IMR-90 (cell line): ENCODE measurements around the gene NPY2R. TPM values are rescaled to one million over a fixed set of nuclear protein-coding genes. Genes with fewer than 3 reads are reported as not detected.

ENCODE experiments used
- ATAC-seq: fragments of 200-7000 bp; cut with Tn5 transposase; 2 replicates; pipeline ENCODE4 v1.9.1; 2020; ENCODE audit warnings: low read depth, mild to moderate bottlenecking, moderate library complexity
- BruUV-seq: library from RNA; stranded (reverse); fragments of 400-500 nt; replicated peaks from 2 replicates; lab custom pipeline; 2021; lab: Mats Ljungman, UMichigan
- CTCF ChIA-PET: fragments of 300-600 bp; formaldehyde crosslinking; extraction: SDS; loops from one replicate; lab custom pipeline; 2021; ENCODE audit warnings: antibody characterized with exemption; lab: Yijun Ruan, JAX
- POLR2A ChIA-PET: fragments of 300-600 bp; sonication (Branson Sonifier 250); formaldehyde crosslinking; loops from one replicate; lab custom pipeline; 2022; ENCODE audit warnings: antibody characterized with exemption; ENCODE audit not compliant: unreplicated experiment; lab: Charles Lee
- DNase-seq: peaks from one replicate; pipeline ENCODE4 v3.0.0; 2013
- H2AFZ ChIP-seq: replicated peaks from 2 replicates; pipeline ENCODE3; 2013; ENCODE audit warnings: low read length, mild to moderate bottlenecking; ENCODE audit not compliant: poor library complexity
- H2AK5ac ChIP-seq: 2 replicates; pipeline ENCODE4 v1.6.1; 2013; ENCODE audit warnings: low read depth, low read length, inconsistent platforms
- H2AK9ac ChIP-seq: replicated peaks from 2 replicates; pipeline ENCODE3; 2013; ENCODE audit warnings: mild to moderate bottlenecking, low read depth, low read length, moderate library complexity; ENCODE audit not compliant: poor library complexity
- H2BK120ac ChIP-seq: 2 replicates; pipeline ENCODE4 v1.6.1; 2013; ENCODE audit warnings: low read depth, low read length, inconsistent platforms
- H2BK15ac ChIP-seq: 3 replicates; pipeline ENCODE4 v1.6.1; 2013; ENCODE audit warnings: low read depth, low read length, inconsistent platforms
- H2BK20ac ChIP-seq: 2 replicates; pipeline ENCODE4 v1.6.1; 2013; ENCODE audit warnings: low read depth, mild to moderate bottlenecking, inconsistent platforms, low read length, moderate library complexity
- H2BK5ac ChIP-seq: 2 replicates; pipeline ENCODE4 v1.6.1; 2013; ENCODE audit warnings: mild to moderate bottlenecking, low read depth, low read length, inconsistent platforms; ENCODE audit not compliant: poor library complexity, severe bottlenecking
- H3K14ac ChIP-seq: replicated peaks from 2 replicates; pipeline ENCODE4 v1.6.1; 2013; ENCODE audit warnings: low read depth, low read length, inconsistent platforms
- H3K18ac ChIP-seq: 2 replicates; pipeline ENCODE4 v1.6.1; 2013; ENCODE audit warnings: low read depth, low read length, control low read depth
- H3K23ac ChIP-seq: 2 replicates; pipeline ENCODE4 v1.6.1; 2013; ENCODE audit warnings: low read depth, low read length, inconsistent platforms
- H3K27ac ChIP-seq: 2 replicates; pipeline ENCODE4 v1.5.1; 2013; ENCODE audit warnings: mild to moderate bottlenecking, control low read depth, low read length; ENCODE audit not compliant: insufficient read depth
- H3K27me3 ChIP-seq: 2 replicates; pipeline ENCODE4 v1.6.1; 2013; ENCODE audit warnings: low read length; ENCODE audit not compliant: control insufficient read depth, insufficient read depth
- H3K36me3 ChIP-seq: 2 replicates; pipeline ENCODE4 v1.6.1; 2013; ENCODE audit warnings: low read length, mixed read lengths; ENCODE audit not compliant: control insufficient read depth, insufficient read depth
- H3K4ac ChIP-seq: 2 replicates; pipeline ENCODE4 v1.6.1; 2013; ENCODE audit warnings: low read depth, low read length, inconsistent platforms
- H3K4me1 ChIP-seq: 2 replicates; pipeline ENCODE4 v1.6.1; 2013; ENCODE audit warnings: low read length, mixed read lengths; ENCODE audit not compliant: control insufficient read depth, insufficient read depth
- H3K4me2 ChIP-seq: 2 replicates; pipeline ENCODE4 v1.6.1; 2013; ENCODE audit warnings: low read depth, mild to moderate bottlenecking, control low read depth, low read length, moderate library complexity
- H3K4me3 ChIP-seq: 2 replicates; pipeline ENCODE4 v1.5.1; 2013; ENCODE audit warnings: low read depth, mild to moderate bottlenecking, control low read depth, low read length, moderate library complexity; ENCODE audit not compliant: insufficient read depth
- H3K56ac ChIP-seq: 2 replicates; pipeline ENCODE4 v1.6.1; 2013; ENCODE audit warnings: low read length, inconsistent platforms; ENCODE audit not compliant: insufficient read depth; ENCODE audit errors: extremely low read depth
- H3K79me1 ChIP-seq, 2 experiments: 2 replicates each; pipeline ENCODE4 v1.6.1; 2013; ENCODE audit warnings: low read length in 2 of 2, inconsistent platforms in 1 of 2, low read depth in 1 of 2
- H3K9ac ChIP-seq: 2 replicates; pipeline ENCODE4 v1.6.1; 2013; ENCODE audit warnings: low read depth, low read length, control low read depth
- H3K9me1 ChIP-seq: 2 replicates; pipeline ENCODE4 v1.6.1; 2013; ENCODE audit warnings: low read length, inconsistent platforms; ENCODE audit not compliant: insufficient read depth
- H3K9me3 ChIP-seq: 2 replicates; pipeline ENCODE4 v1.6.1; 2013; ENCODE audit warnings: low read length; ENCODE audit not compliant: control insufficient read depth, insufficient read depth
- H4K20me1 ChIP-seq: 2 replicates; pipeline ENCODE4 v1.6.1; 2013; ENCODE audit warnings: low read length, inconsistent platforms; ENCODE audit not compliant: insufficient read depth
- H4K5ac ChIP-seq: 2 replicates; pipeline ENCODE4 v1.6.1; 2013; ENCODE audit warnings: mild to moderate bottlenecking, low read depth, low read length, control low read depth
- H4K8ac ChIP-seq, 2 experiments: 2 replicates each; pipeline ENCODE4 v1.6.1; 2013; ENCODE audit warnings: low read depth in 2 of 2, low read length in 2 of 2, control low read depth in 1 of 2, inconsistent platforms in 1 of 2
- H4K91ac ChIP-seq: 2 replicates; pipeline ENCODE4 v1.6.1; 2013; ENCODE audit warnings: low read depth, low read length, inconsistent platforms; ENCODE audit not compliant: insufficient read depth
- CEBPB ChIP-seq: IDR thresholded peaks from 2 replicates; pipeline ENCODE4 v1.6.1; 2012; ENCODE audit warnings: low read depth, low read length, improper control_type of control experiment
- MAFK ChIP-seq: IDR thresholded peaks from 2 replicates; pipeline ENCODE4 v1.6.1; 2012; ENCODE audit warnings: low read depth, low read length, improper control_type of control experiment
- POLR2A ChIP-seq: IDR thresholded peaks from 2 replicates; pipeline ENCODE4 v1.6.1; 2012; ENCODE audit warnings: mild to moderate bottlenecking, low read depth, low read length
- RCOR1 ChIP-seq: IDR thresholded peaks from 2 replicates; pipeline ENCODE4 v1.6.1; 2012; ENCODE audit warnings: mild to moderate bottlenecking, low read length, improper control_type of control experiment; ENCODE audit not compliant: insufficient replicate concordance
- WGBS, 2 experiments: methylation state at CpG; one replicate each; pipeline versions ENCODE4 v1.1.5 to v1.1.7; 2013; ENCODE audit warnings: missing lambda C conversion rate in 2 of 2; ENCODE audit not compliant: insufficient read length in 1 of 2; ENCODE audit errors: extremely low coverage in 2 of 2; 5-methylcytosine and 5-hydroxymethylcytosine counted together
- dilution Hi-C: fragments of 300-500 bp; cut with HindIII; formaldehyde crosslinking; loops from one replicate; pipeline ENCODE4 v1.14.3; 2018; ENCODE audit warnings: low sequenced_read_pairs; ENCODE audit not compliant: unreplicated experiment
- in situ Hi-C: fragments of 300-500 bp; cut with MboI; formaldehyde crosslinking; loops from 3 replicates; pipeline ENCODE4 v1.14.3; 2019; ENCODE audit warnings: low sequenced_read_pairs, inconsistent platforms, mixed read lengths
- intact Hi-C: fragments of 100-400 bp; cut with micrococcal nuclease; formaldehyde crosslinking; loops from 2 replicates; pipeline ENCODE4 v1.10.0; 2022
- polyA plus RNA-seq, 3 experiments: library from polyadenylated mRNA; depleted of rRNA; stranded (reverse); fragments of >200 nt; gene quantifications; 2 replicates each; pipeline ENCODE4 v1.2.3, GENCODE V29; 2012; ENCODE audit warnings: low replicate concordance in 1 of 3
- total RNA-seq: library from RNA; depleted of rRNA; stranded (reverse); fragments of >200 nt; gene quantifications from 2 replicates; pipeline ENCODE4 v1.2.3, GENCODE V29; 2012

NPY2R gene
- total and polyA plus RNA-seq, 2 of the 4 experiments (the other 2 are of a cell fraction), result not detected

DNA sequence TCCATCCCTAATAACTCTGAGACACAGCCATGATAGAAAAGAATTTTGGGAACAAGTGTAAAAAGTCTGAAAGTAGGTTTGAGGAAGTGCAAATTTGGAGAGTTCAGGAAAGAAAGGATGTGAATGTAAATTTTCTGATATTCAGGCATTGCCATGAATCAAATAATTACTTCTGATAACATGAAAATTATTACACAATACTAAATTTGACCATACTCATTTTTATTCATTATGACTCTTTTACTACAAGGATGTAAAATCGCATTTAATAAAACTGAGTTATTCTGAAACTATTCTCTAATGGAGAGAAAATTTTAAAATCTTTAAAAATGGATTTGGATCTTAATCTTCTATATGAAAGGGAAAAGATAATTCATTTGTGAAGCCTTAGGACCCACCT lies 33.8 kb upstream of the NPY2R start:
- intact Hi-C loops (no loop called here), in situ Hi-C loops (no loop called here), dilution Hi-C loops (no loop called here)
- no peak for TF ChIP-seq POLR2A
- TF ChIP-seq CEBPB, result peak; percentile 52
- no peak for TF ChIP-seq MAFK
- no peak for TF ChIP-seq RCOR1
- H3K4me3 ChIP-seq, result no peak overlapping the region
- H2BK120ac ChIP-seq, result no peak overlapping the region
- no peak overlapping the region for H3K4ac ChIP-seq
- POLR2A ChIA-PET, result no interaction called here
- H3K27ac ChIP-seq, result no peak overlapping the region
- H3K4me2 ChIP-seq, result no peak overlapping the region
- no peak overlapping the region for H4K5ac ChIP-seq
- ATAC-seq (no peak), DNase-seq (no peak)
- BruUV-seq, result no TSS peak
- no peak overlapping the region for H2AFZ ChIP-seq
- no peaks in the 10 kb centered on the region for H3K9me3 ChIP-seq
- CTCF ChIA-PET, result no interaction called here
- no peaks in the 10 kb centered on the region for H3K4me1 ChIP-seq
- H2BK15ac ChIP-seq, result no peak overlapping the region
- H3K79me1 ChIP-seq, result no peaks in the 10 kb centered on the region
- no peaks in the 10 kb centered on the region for H4K20me1 ChIP-seq
- H2BK5ac ChIP-seq, result no peak overlapping the region
- no CpG with 5 or more reads among the region's 1 CpG for WGBS, 2 experiments
- no peak overlapping the region for H2BK20ac ChIP-seq
- H3K27me3 ChIP-seq, result no peaks in the 10 kb centered on the region
- no peak overlapping the region for H4K8ac ChIP-seq
- no peak overlapping the region for H3K18ac ChIP-seq
- H4K91ac ChIP-seq, result no peak overlapping the region
- H3K9me1 ChIP-seq, result no peaks in the 10 kb centered on the region
- no peak overlapping the region for H3K23ac ChIP-seq
- no peak overlapping the region for H2AK9ac ChIP-seq
- no peak overlapping the region for H3K56ac ChIP-seq
- no peaks in the 10 kb centered on the region for H3K36me3 ChIP-seq
- H3K14ac ChIP-seq, result no peak overlapping the region
- no peak overlapping the region for H2AK5ac ChIP-seq
- H3K9ac ChIP-seq, result no peak overlapping the region
